HepG2 (cell line): ENCODE data around the gene ANKRD12. TPM values are rescaled to one million over a fixed set of nuclear protein-coding genes. Genes with fewer than 3 reads are reported as not detected.

ENCODE experiments used
- ATAC-seq: fragments of 200-7000 bp; cut with Tn5 transposase; 3 replicates; pipeline ENCODE4 v1.9.1; 2020; ENCODE audit warnings: mild to moderate bottlenecking, moderate library complexity
- BruUV-seq: library from RNA; stranded (reverse); fragments of 400-500 nt; replicated peaks from 2 replicates; lab custom pipeline; 2021; lab: Mats Ljungman, UMichigan
- CTCF ChIA-PET: fragments of 300-600 bp; formaldehyde crosslinking; extraction: SDS; loops from one replicate; lab custom pipeline; 2021; ENCODE audit warnings: low total read pairs, inconsistent platforms, low intra/inter-chr PET ratio; lab: Yijun Ruan, JAX
- POLR2A ChIA-PET: fragments of 350-600 bp; sonication (Branson Sonifier 250); formaldehyde crosslinking; loops from one replicate; lab custom pipeline; 2020; ENCODE audit warnings: antibody characterized with exemption, inconsistent platforms; lab: Yijun Ruan, JAX
- DNase-seq: peaks from one replicate; pipeline ENCODE4 v3.0.0-alpha.2; 2015; ENCODE audit warnings: low spot score
- FAIRE-seq: peaks from 3 replicates; lab custom pipeline; 2011; peaks lifted over from hg19 to GRCh38; lab: Jason Lieb, UNC
- H2AFZ ChIP-seq: one replicate; pipeline ENCODE4 v1.6.1; 2011; ENCODE audit warnings: low read length, inconsistent platforms
- H3K27ac ChIP-seq: fragments of 300-600 bp; 3 replicates; pipeline ENCODE4 v1.8.0; 2011; ENCODE audit warnings: mixed run types, mild to moderate bottlenecking, mixed read lengths, low read length, inconsistent platforms; ENCODE audit not compliant: insufficient read depth; ENCODE audit errors: extremely low read length
- H3K27me3 ChIP-seq, 2 experiments: fragments of 200-600 bp in 1 of 2; 2 replicates in 1 of 2; 3 replicates in 1 of 2; pipeline versions ENCODE4 v1.6.0 to v1.8.0; 2011; ENCODE audit warnings: low read length in 2 of 2, mild to moderate bottlenecking in 2 of 2, moderate library complexity in 2 of 2, inconsistent platforms in 1 of 2; ENCODE audit not compliant: insufficient read depth in 2 of 2, control insufficient read depth in 1 of 2
- H3K36me3 ChIP-seq, 2 experiments: fragments of 200-600 bp in 1 of 2; replicated peaks in 1 of 2; 2 replicates in 1 of 2; 3 replicates in 1 of 2; pipeline versions ENCODE4 v1.5.1 to v1.8.0; 2011; ENCODE audit warnings: low read length in 2 of 2, inconsistent platforms in 1 of 2; ENCODE audit not compliant: insufficient read depth in 2 of 2, control insufficient read depth in 1 of 2
- H3K4me1 ChIP-seq: 2 replicates; pipeline ENCODE4 v1.5.1; 2012; ENCODE audit warnings: low read length, inconsistent platforms; ENCODE audit not compliant: insufficient read depth
- H3K4me2 ChIP-seq: 2 replicates; pipeline ENCODE4 v1.6.0; 2011; ENCODE audit warnings: low read depth, low read length, inconsistent platforms
- H3K4me3 ChIP-seq, 3 experiments: fragments of 200-600 bp in 1 of 3; sonication (generic), shearing (Covaris generic) in 1 of 3; replicated peaks in 1 of 3; 2 replicates each; pipeline ENCODE4 v1.5.1; 2011 to 2016; ENCODE audit warnings: low read length in 3 of 3, inconsistent platforms in 2 of 3, low read depth in 2 of 3, mild to moderate bottlenecking in 2 of 3, control low read depth in 1 of 3, mixed read lengths in 1 of 3; ENCODE audit not compliant: insufficient read depth in 1 of 3
- H3K79me2 ChIP-seq: one replicate; pipeline ENCODE4 v1.6.1; 2011; ENCODE audit warnings: low read length, inconsistent platforms; ENCODE audit not compliant: insufficient read depth
- H3K9ac ChIP-seq: 2 replicates; pipeline ENCODE4 v1.6.0; 2011; ENCODE audit warnings: mild to moderate bottlenecking, low read depth, low read length, inconsistent platforms; ENCODE audit not compliant: insufficient read depth
- H3K9me3 ChIP-seq: 2 replicates; pipeline ENCODE4 v1.5.1; 2012; ENCODE audit warnings: mild to moderate bottlenecking, low read length
- H4K20me1 ChIP-seq: 2 replicates; pipeline ENCODE4 v1.6.0; 2011; ENCODE audit warnings: inconsistent platforms, mild to moderate bottlenecking, low read length, moderate library complexity; ENCODE audit not compliant: insufficient read depth
- ASH2L ChIP-seq: fragments of 300-600, 200-600 bp; sonication (generic); IDR thresholded peaks from 2 replicates; pipeline ENCODE4 v1.7.0; 2017; ENCODE audit warnings: low read depth, mild to moderate bottlenecking, moderate library complexity, mixed read lengths, low read length; ENCODE audit not compliant: insufficient read length
- EHMT2 ChIP-seq: fragments of 200-600 bp; sonication (generic); IDR thresholded peaks from 2 replicates; pipeline ENCODE4 v1.7.0; 2017; ENCODE audit warnings: antibody characterized with exemption, low read depth, low read length, borderline replicate concordance
- HIC2 ChIP-seq: sonication (generic); formaldehyde crosslinking; IDR thresholded peaks from 2 replicates; pipeline ENCODE4 v1.9.0; 2022; ENCODE audit warnings: low read depth, missing genetic modification reagents
- HOXA3 ChIP-seq: sonication (generic); formaldehyde crosslinking; IDR thresholded peaks from 2 replicates; pipeline ENCODE4 v1.5.0; 2020; ENCODE audit warnings: missing genetic modification reagents
- KDM4B ChIP-seq: sonication (generic); formaldehyde crosslinking; IDR thresholded peaks from 2 replicates; pipeline ENCODE4 v1.4.0; 2020; ENCODE audit warnings: missing genetic modification reagents
- ZKSCAN8 ChIP-seq: IDR thresholded peaks from 2 replicates; pipeline ENCODE4 v1.6.1; 2016; ENCODE audit warnings: borderline replicate concordance, missing genetic modification reagents, missing compliant biosample characterization
- ZNF263 ChIP-seq: sonication (generic); formaldehyde crosslinking; IDR thresholded peaks from 2 replicates; pipeline ENCODE4 v1.4.0; 2020; ENCODE audit warnings: missing genetic modification reagents
- ZNF337 ChIP-seq: sonication (generic); formaldehyde crosslinking; IDR thresholded peaks from 2 replicates; pipeline ENCODE4 v1.5.1; 2020; ENCODE audit warnings: missing genetic modification reagents, low read depth, mild to moderate bottlenecking, borderline replicate concordance
- ZNF367 ChIP-seq: sonication (generic); formaldehyde crosslinking; IDR thresholded peaks from 2 replicates; pipeline ENCODE4 v1.4.0; 2020; ENCODE audit warnings: missing genetic modification reagents, borderline replicate concordance
- ZNF407 ChIP-seq: sonication (generic); formaldehyde crosslinking; IDR thresholded peaks from one replicate; pipeline ENCODE4 v1.5.1; 2020; ENCODE audit warnings: mild to moderate bottlenecking, missing genetic modification reagents; ENCODE audit errors: not compliant biosample characterization
- ZNF446 ChIP-seq: sonication (generic); formaldehyde crosslinking; IDR thresholded peaks from 2 replicates; pipeline ENCODE4 v1.5.0; 2020; ENCODE audit warnings: mild to moderate bottlenecking, missing genetic modification reagents
- ZNF546 ChIP-seq: sonication (generic); formaldehyde crosslinking; conservative IDR thresholded peaks from 2 replicates; pipeline ENCODE4 v1.8.1; 2023; ENCODE audit warnings: mild to moderate bottlenecking, missing genetic modification reagents
- ZNF580 ChIP-seq: IDR thresholded peaks from 2 replicates; pipeline ENCODE4 v1.6.1; 2016; ENCODE audit warnings: low read depth, borderline replicate concordance
- WGBS: methylation state at CpG from one replicate; pipeline ENCODE4 v1.1.6; 2017; ENCODE audit warnings: low lambda C conversion rate; 5-methylcytosine and 5-hydroxymethylcytosine counted together
- in situ Hi-C: cut with HindIII; loops from 2 replicates; pipeline ENCODE4 v1.10.0; 2017; ENCODE audit warnings: low pct_unique_long_range_greater_than_20kb; ENCODE audit not compliant: extremely low pct_ligation_motif_present
- intact Hi-C: fragments of 100-400 bp; cut with micrococcal nuclease; formaldehyde crosslinking; loops from one replicate; pipeline ENCODE4 v1.10.0; 2022; ENCODE audit not compliant: unreplicated experiment
- polyA plus RNA-seq, 8 experiments: library from polyadenylated mRNA; depleted of rRNA in 3 of 8; stranded (reverse) in 7 of 8; unstranded in 1 of 8; fragments of >200 nt; fragmentation: Illumina TruSeq in 4 of 8; extraction: Trizol in 4 of 8; gene quantifications; 2 replicates each; pipeline versions ENCODE4 v1.2.1 to v1.2.3, GENCODE V29; 2011 to 2016; ENCODE audit warnings: low read depth in 4 of 8, missing spikeins in 1 of 8, mixed read lengths in 1 of 8; ENCODE audit not compliant: insufficient read depth in 1 of 8
- total RNA-seq, 5 experiments: library from RNA; depleted of rRNA; stranded (reverse); fragments of >200 nt; fragmentation: Illumina TruSeq; extraction: Trizol; gene quantifications; 2 replicates each; pipeline ENCODE4 v1.2.3, GENCODE V29; 2016; ENCODE audit warnings: low read depth in 1 of 5

Gene ANKRD12
- total and polyA plus RNA-seq, 2 of the 13 experiments (the other 11 are each of a cell fraction or from before 2014, with no cell fraction given), result 6.0 to 23.2 TPM

GRCh38 chr18:9231852-9232486, 95.4 kb downstream of the ANKRD12 start:
- intact Hi-C loops (no loop called here), in situ Hi-C loops (no loop called here)
- CTCF ChIA-PET, result no interaction called here
- H2AFZ ChIP-seq, result no peak overlapping the region
- no peaks in the 10 kb centered on the region for H3K27me3 ChIP-seq
- H3K9ac ChIP-seq, result no peak overlapping the region
- POLR2A ChIA-PET, result no interaction called here
- no peaks in the 10 kb centered on the region for H4K20me1 ChIP-seq
- H3K79me2 ChIP-seq, result no peaks in the 10 kb centered on the region
- H3K4me3 ChIP-seq, result no peak overlapping the region
- H3K4me1 ChIP-seq, result no peaks in the 10 kb centered on the region
- no peak overlapping the region for H3K27ac ChIP-seq
- FAIRE-seq (no peak), DNase-seq (no peak), ATAC-seq (no peak)
- 98% methylated on average over 2 of the region's 2 CpGs for WGBS
- no TSS peak for BruUV-seq
- no peak overlapping the region for H3K4me2 ChIP-seq
- peaks cover 3 to 26% of the 10 kb centered on the region in 2 experiments; a peak in 4 of 5 replicates for H3K36me3 ChIP-seq
- H3K9me3 ChIP-seq, result peaks cover 13% of the 10 kb centered on the region
- TF ChIP-seq EHMT2 (no peak), ZNF546 (CRISPR knock-in tag) (no peak), HOXA3 (CRISPR knock-in tag) (no peak), ZNF407 (CRISPR knock-in tag) (no peak), ZNF337 (CRISPR knock-in tag) (no peak; the same call in 1 of the 2 replicates), ZNF367 (CRISPR knock-in tag) (no peak), ZNF580 (no peak), ZNF263 (CRISPR knock-in tag) (no peak), HIC2 (no peak), ASH2L (no peak), ZKSCAN8 (CRISPR knock-in tag) (no peak), ZNF446 (no peak), KDM4B (no peak)
